Medulla oblongata (tissue), 1 donor: ENCODE measurements around the gene APBB2.

ENCODE experiments used
- DNase-seq: peaks from one replicate; pipeline ENCODE4 v3.0.0-alpha.2; 2015; ENCODE audit errors: extremely low spot score

Gene APBB2

GRCh38 chr4:40856840-40857362 is 357.4 kb downstream of the APBB2 start:
- DNase-seq: peak; percentile 82

DNA sequence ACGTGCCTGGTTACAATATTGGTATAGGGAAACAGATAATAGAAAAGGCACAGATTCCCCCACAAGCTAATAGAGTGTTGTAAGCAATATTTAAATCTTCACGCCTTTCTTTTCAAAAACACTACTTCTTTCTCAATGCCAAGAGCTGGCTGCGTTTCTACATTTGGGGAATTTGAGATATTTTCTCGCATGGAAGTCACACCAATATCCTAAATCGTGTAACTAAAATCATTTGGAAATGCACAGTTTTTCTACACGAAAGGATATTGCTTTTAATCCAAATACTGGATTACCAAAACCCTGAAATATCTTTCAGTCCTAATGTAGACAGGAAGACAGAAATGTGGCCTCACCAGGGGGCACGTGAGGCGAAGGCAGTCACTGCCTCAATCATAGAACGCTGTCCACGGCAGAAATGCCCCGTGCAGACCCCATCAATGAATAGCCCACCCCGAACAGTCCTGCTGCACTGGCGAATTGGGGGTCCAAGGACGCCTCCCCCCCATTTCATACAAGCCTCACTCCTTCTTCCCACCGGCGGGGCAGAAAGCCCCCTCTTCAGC is 358.0 kb downstream of the APBB2 start:
- DNase-seq: no peak

GRCh38 chr4:40850496-40850895 is 363.8 kb downstream of the APBB2 start:
- no peak for DNase-seq

DNA sequence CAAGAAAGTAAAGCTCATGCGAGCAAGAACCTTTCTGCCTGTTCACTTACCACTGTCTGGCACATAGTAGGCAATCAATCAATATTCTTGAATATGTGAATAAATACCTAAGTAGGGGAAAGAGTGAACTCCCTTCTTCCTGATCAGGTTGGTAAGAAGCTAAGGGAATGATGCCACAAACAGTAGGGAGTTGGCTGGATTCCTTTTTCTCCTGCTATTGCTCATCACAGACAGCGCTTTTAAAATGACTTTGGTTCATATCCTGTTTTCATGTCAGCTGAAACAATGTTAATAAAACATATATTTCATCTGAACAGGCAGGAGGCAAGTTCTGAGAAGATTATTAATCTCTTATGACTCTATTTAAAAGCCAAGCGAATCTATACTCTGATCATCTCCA is 365.4 kb downstream of the APBB2 start:
- peak; percentile 57 for DNase-seq

GRCh38 chr4:40848251-40848650 is 366.1 kb downstream of the APBB2 start:
- no peak for DNase-seq

DNA sequence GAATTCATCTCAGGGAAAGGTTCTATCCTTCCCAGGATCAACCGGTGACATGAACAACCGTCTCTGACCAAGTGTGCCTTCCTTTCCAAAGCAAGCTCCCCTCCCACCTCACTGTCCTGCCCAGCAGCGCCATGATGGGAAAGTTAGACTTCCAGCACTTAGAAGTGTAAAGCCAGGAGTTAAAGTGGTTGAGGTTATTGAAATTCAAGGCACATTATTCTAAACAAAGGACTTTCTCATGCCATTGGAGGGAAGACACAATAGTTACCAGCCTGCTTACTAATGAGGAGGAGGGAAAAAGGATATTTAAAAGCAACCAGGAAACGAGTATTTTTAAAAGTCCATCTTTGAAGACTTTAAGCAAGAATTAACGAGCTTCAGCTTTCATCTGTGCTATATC is 367.8 kb downstream of the APBB2 start:
- DNase-seq: peak; percentile 89

- DNase-seq: peak; percentile 68
Measured at GRCh38 chr4:40845154-40845835, 369.0 kb downstream of the APBB2 start.

- no peak for DNase-seq
Measured at GRCh38 chr4:40844261-40844660, 370.1 kb downstream of the APBB2 start.

GRCh38 chr4:40843696-40844095 is 370.6 kb downstream of the APBB2 start:
- DNase-seq: no peak

DNA sequence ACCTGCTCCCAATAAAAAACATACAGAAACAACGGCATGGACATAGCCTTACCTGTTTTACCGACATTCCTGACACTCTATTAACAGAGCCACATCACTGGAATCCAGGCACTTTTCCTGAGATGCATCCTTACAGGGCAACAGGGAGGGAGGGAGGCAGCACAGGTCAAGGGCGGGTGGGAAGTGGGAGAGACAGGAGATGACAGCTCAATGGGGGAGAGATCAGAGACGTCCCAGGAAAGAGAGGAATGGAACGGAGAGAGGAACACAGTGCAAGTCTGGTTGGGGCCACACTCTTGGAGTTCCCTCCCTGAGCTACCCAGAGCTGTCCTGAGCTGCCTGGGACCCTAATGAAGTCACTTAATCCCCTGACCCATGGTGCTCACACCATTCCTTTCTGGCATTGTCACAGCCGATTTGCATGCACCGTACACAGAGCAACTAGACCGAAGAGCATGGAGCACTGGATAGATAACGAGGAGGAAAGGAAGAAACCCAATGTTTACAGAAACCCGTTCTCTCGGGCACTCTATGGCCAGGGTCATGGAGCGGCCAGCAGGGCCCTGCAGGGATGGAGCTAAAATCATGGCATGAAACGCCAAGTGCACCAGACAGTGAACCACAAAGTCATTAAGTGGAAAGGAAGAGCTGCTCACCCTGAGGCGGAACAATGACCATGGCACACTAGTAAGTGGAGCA is 371.5 kb downstream of the APBB2 start:
- no peak for DNase-seq

DNA sequence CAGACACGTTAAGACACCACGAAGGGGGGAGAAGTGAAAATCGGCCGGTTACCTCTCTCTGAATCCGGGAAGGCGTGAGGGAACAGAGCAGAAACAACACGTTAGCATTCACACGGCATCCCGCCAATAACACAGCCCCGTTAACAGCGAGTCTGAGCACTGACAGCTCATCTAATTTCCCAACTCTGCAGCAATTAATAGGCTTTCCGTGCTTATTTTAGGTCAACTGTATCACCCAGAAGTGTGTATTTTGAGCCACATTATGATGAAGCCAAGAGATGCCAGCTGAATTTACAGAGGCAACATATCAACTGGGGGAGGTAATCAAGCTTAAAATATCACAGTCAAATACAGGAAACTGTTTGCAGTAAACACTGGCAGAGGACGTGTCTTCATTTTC is 372.0 kb downstream of the APBB2 start:
- DNase-seq: peak; percentile 43

DNA sequence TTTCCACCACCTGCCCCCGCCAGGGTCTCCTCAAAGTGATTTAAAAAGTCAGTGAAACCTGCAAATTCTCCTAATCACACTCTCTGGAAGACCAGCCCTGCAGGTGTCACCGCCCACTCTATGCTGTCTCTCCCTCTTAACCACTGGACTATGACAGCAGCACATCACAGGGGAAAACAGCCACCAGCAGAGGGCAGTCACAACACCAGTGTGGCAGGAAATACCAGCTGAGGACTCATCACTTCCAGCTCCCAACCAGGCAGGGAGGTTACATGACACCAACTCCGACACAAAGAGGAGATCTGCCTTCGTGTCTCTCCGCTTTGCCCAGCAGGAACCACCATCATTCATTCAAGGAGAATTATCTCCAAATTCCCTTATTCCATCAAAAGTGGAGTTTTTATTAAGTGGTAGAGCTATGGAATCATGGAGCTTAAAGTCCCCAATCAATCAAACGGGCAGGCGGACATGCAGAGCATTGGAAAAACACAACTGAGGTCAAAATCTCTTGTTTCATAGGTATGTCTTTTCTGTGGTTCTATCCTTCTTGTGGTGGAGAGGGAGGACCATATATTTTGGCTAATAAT is 373.3 kb downstream of the APBB2 start:
- peak; percentile 92 for DNase-seq

DNA sequence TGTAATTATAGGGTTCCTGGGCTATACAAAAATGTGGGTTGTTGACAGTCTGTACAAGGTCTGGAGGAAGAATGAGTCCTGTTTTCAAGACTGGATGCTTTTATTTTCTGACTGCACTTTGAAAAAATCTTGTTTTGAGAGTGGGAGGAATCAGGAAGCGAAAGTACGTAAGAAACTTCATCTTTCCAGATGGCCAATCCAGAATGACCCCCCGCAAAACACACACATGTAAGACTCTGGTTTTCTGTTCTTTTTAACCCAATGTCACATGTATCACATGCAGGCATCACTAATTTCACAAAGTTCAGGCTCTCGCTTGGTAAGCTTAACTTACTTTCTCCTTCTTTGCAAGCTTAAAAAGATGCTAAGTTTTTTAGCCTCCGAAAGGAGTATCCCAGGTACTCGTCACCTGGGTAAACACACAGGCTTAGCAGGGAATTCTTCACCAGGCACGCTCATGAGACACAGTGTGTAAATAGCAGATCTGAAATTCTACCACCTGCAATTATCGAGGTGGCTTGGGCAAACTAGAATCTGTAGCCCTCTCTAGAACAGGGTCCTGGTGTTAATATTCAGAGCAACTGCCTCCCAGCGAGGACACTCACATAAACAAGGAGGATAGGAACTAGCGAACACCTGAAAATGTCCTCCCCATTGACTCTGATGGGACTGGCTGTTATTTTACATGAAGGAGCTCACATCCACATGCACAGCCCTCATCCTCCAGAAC is 373.9 kb downstream of the APBB2 start:
- no peak for DNase-seq

GRCh38 chr4:40838742-40839141 is 375.6 kb downstream of the APBB2 start:
- no peak for DNase-seq

DNA sequence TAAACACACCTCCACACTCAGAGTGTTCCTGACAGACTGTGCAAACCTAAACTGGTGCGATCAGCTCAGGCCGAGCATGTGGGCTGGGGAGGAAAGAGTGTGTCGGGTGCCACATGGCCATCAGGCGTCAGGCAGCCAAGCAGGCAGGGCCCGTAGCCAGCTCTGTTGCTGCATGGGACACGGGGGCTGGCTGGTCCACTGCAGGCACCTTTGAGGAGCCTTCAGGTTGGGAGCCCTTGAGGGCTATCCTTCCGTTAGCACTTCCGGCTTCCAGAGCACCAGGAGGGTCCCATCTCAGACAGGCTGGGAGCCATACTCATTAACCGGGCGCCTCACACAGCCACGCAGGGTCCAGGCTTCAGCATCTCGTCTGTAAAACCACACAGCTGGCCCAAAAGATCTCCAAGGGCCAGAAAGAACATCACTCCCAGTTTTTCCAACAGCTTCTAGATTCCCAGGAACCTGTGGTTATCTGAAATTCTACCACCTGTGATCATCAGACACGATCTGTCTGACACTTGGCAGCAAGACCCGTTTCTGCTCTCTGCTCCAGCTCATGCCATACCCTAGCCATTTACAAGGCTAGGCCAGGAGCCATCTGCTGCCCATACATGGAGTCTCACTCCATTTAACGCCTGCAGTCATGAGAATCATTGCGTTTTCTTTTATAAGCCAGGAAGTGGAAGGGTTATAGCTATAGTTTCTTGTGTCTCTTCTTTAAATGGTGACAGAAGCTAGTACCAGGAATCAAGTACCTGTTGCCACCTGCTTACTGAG is 377.1 kb downstream of the APBB2 start:
- DNase-seq: peak; percentile 49

GRCh38 chr4:40833212-40833611 is 381.1 kb downstream of the APBB2 start:
- no peak for DNase-seq

GRCh38 chr4:40832175-40832574 is 382.2 kb downstream of the APBB2 start:
- no peak for DNase-seq

DNA sequence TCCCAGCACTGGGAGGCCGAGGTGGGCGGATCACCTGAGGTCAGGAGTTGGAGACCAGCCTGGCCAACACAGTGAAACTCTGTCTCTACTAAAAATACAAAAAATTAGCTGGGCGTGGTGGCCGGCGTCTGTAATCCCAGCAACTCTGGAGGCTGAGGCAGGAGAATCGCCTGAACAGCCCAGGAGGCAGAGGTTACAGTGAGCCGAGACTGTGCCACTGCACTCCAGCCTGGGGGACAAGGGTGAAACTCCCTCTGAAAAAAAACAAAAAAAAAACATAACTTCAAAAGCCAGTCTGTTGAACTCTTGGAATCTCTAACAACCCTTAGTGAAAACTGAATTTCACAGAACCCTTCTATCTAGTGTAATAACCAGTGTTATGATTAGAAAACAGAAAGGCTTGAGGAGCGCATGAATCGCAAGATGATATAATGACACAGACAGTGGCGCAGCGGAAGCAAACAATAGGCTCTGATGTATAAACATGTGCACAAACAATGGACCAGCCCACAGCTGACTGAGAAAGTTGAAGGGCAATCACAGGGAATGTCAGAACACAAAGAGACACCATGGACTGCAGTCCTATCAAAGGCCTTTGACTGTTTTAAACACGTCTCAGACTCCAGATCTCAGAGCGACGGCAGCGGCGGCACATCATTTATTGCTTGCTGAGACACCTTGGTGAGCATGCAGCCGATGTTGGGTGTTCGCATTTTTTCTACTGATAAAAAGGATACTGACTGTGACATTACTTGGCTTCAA is 383.0 kb downstream of the APBB2 start:
- DNase-seq: peak; percentile 84

DNA sequence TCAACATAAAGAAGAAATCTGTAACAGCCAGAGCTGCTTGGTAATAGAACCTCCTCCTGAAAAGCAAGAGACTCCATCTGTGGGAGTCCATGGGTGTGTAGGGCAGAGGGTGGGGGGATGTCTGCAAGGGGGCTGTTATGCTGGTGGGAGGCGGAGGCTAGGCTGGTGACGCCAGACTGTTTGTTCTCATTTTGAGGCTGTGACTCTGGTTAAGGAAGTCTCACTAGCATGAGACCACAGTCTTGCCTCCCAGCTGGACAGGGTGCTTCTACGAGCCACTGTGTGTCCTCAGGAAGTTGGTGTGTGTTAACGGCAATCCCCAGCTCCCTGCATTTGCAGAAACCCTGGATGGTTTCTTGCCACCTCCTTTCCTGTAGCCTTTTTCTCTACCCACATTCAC is 384.8 kb downstream of the APBB2 start:
- no peak for DNase-seq

GRCh38 chr4:40828661-40829060 is 385.7 kb downstream of the APBB2 start:
- no peak for DNase-seq
